GM18520 (cell line): ENCODE measurements around the gene ZNF337.
"Not testable (repeated sequence)": the region's sequence is repeated elsewhere in the genome, so short reads cannot be mapped to it uniquely, and the experiment has no call there.

Experiments
- ATAC-seq: cut with Tn5 transposase; IDR thresholded peaks from one replicate; pipeline ENCODE4 v1.9.1; 2021; ENCODE audit not compliant: unreplicated experiment

Gene ZNF337

DNA sequence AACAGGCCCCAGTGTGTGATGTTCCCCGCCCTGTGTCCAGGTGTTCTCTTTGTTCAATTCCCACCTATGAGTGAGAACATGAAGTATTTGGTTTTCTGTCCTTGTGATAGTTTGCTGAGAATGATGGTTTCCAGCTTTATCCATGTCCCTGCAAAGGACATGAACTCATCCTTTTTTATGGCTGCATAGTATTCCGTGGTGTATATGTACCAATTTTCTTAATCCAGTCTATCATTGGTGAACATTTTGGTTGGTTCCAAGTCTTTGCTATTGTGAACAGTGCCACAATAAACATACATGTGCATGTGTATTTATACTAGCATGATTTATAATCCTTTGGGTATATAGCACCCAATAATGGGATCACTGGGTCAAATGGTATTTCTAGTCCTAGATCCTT lies 66.0 kb downstream of the ZNF337 start:
- ATAC-seq, result not testable (repeated sequence)

DNA sequence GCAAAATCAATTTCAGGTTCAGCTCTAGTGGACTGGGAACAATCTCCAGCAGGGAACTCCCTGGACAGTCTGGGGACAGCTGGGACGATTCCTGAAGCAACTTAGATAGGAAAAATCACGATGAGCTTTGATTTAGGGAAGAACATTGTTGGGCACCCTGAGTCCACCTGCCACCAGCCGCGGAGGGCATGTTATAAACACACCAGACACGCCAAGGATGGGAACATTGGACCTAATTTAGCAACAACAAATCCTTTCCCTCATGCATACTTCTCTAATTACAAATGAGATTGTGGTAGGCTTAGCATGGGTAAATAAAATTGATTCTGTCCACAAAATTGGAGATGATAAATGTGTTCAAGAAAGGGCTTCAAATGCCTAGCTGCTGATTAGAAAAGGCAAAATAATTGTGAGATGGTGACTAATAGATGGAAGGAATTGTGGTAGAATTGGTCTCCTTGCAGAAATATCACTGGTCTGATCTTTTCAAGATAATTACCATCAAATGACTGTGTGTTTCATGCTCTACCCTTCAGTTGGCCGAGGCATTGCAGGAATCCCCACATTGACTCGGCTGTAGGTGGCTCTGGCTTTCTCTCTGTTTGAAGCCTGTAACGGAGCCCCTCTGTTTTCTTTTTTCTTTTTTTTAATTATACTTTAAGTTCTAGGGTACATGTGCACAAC lies 66.7 kb downstream of the ZNF337 start:
- ATAC-seq, result no peak

DNA sequence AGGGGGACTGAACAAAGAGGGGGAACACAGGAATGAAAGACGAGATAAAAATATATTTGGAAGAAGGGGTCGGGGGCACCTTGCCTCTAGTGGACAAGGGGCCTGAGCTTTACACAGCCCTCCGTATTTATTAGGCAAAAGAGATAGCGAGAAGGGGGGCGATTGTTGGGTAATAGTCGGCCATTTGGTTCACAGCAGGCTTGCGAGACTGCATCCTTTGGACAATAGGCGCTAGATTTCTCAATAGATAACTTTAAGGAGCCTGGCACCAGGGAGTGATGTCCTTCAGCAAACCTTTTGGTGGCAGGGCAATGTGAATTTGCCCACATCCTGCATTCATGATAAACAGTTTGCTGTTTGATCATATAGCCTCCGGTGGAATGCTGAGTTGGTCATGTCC lies 69.9 kb downstream of the ZNF337 start:
- ATAC-seq, result no peak

DNA sequence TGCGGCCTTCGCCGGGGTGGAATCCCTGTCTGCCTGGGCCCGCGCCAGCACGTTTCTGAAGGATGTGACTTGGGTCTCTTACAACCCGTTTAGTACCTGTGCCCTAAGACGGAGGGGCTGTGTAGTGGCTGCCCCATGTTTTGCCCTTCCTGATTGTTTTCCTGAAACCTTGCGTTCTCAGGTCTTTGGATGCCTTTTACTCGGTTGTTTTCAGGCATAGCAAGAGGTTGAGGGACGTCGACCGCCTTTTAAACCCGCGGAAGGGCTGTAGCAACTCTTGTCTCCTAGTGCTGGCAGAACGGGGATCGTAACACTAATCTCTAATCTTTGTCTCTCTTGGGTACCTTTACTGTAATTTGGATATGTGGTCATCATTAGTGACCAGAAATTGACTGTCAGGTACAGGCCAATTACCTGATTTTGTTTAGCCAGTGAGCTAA lies 72.1 kb downstream of the ZNF337 start:
- no peak for ATAC-seq
